Neural progenitor cell (in vitro differentiated cells): ENCODE results near the gene LPP.

ENCODE experiments used
- EZH2phosphoT487 ChIP-seq: fragments of 200-600 bp; sonication (generic); IDR thresholded peaks from 2 replicates; pipeline ENCODE4 v1.6.1; 2017; ENCODE audit warnings: antibody characterized with exemption
- TF ChIP-seq, protein P1 (sequence below): fragments of 200-600 bp; sonication (generic); IDR thresholded peaks from 2 replicates; pipeline ENCODE4 v1.5.1; 2017; ENCODE audit warnings: antibody characterized with exemption, mild to moderate bottlenecking

DNA sequence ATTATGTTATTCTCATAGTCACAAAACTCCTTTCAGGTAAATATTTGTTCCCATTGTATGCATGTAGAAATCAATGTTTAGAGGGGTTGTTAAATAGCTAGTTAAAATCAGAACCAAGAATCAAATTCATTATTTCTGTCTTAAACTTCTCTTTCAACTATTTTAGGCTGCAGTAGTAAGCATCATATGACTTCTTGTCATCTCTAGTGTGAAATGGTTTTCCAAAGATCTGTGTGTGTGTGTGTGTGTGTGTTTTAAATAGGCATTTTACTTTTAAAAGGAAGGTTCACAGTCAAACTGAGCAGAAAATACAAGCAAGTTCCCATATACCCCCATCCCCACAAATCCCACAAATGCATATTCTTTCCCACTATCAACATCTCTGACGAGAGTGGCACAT, 506.5 kb downstream of the LPP start:
- TF ChIP-seq, protein P1, sequence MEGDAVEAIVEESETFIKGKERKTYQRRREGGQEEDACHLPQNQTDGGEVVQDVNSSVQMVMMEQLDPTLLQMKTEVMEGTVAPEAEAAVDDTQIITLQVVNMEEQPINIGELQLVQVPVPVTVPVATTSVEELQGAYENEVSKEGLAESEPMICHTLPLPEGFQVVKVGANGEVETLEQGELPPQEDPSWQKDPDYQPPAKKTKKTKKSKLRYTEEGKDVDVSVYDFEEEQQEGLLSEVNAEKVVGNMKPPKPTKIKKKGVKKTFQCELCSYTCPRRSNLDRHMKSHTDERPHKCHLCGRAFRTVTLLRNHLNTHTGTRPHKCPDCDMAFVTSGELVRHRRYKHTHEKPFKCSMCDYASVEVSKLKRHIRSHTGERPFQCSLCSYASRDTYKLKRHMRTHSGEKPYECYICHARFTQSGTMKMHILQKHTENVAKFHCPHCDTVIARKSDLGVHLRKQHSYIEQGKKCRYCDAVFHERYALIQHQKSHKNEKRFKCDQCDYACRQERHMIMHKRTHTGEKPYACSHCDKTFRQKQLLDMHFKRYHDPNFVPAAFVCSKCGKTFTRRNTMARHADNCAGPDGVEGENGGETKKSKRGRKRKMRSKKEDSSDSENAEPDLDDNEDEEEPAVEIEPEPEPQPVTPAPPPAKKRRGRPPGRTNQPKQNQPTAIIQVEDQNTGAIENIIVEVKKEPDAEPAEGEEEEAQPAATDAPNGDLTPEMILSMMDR = no peak
- no peak for TF ChIP-seq EZH2phosphoT487
